DND-41 (cell line): ENCODE results near the gene SAMMSON.

Experiments
- ATAC-seq: fragments of 200-7000 bp; cut with Tn5 transposase; 3 replicates; pipeline ENCODE4 v1.9.1; 2021; ENCODE audit warnings: low read depth; ENCODE audit not compliant: insufficient read depth
- DNase-seq: peaks from one replicate; pipeline ENCODE4 v3.0.0-alpha.2; 2020
- H2AFZ ChIP-seq: 2 replicates; pipeline ENCODE4 v1.6.0; 2012; ENCODE audit warnings: low read depth, low read length
- H3K27ac ChIP-seq: 2 replicates; pipeline ENCODE4 v1.5.1; 2012; ENCODE audit warnings: low read length, inconsistent platforms
- H3K27me3 ChIP-seq: fragments of 200-600 bp; sonication (generic); 2 replicates; pipeline ENCODE4 v1.6.0; 2012; ENCODE audit warnings: low read length, mild to moderate bottlenecking, inconsistent platforms; ENCODE audit not compliant: insufficient read depth, poor library complexity
- H3K36me3 ChIP-seq: 2 replicates; pipeline ENCODE4 v1.5.1; 2012; ENCODE audit warnings: low read length, inconsistent platforms; ENCODE audit not compliant: insufficient read depth
- H3K4me1 ChIP-seq: 2 replicates; pipeline ENCODE4 v1.5.1; 2012; ENCODE audit warnings: mild to moderate bottlenecking, low read length; ENCODE audit not compliant: insufficient read depth
- H3K4me2 ChIP-seq: 2 replicates; pipeline ENCODE4 v1.6.0; 2012; ENCODE audit warnings: mild to moderate bottlenecking, moderate library complexity, low read length, inconsistent platforms; ENCODE audit not compliant: insufficient read depth
- H3K4me3 ChIP-seq, 2 experiments: fragments of 200-600 bp in 1 of 2; shearing (Covaris generic) in 1 of 2; 2 replicates each; pipeline ENCODE4 v1.5.1; 2012 to 2016; ENCODE audit warnings: inconsistent platforms in 2 of 2, low read length in 2 of 2, mild to moderate bottlenecking in 2 of 2, low read depth in 1 of 2, moderate library complexity in 1 of 2
- H3K79me2 ChIP-seq: 2 replicates; pipeline ENCODE4 v1.6.0; 2012; ENCODE audit warnings: low read length, inconsistent platforms; ENCODE audit not compliant: insufficient read depth
- H3K9ac ChIP-seq: 2 replicates; pipeline ENCODE4 v1.6.0; 2012; ENCODE audit warnings: low read depth, mild to moderate bottlenecking, inconsistent platforms, low read length, moderate library complexity
- H3K9me3 ChIP-seq: 2 replicates; pipeline ENCODE4 v1.5.1; 2012; ENCODE audit warnings: low read length, moderate library complexity, mild to moderate bottlenecking, inconsistent platforms; ENCODE audit not compliant: insufficient read depth, severe bottlenecking
- H4K20me1 ChIP-seq: 2 replicates; pipeline ENCODE4 v1.6.0; 2012; ENCODE audit warnings: low read length; ENCODE audit not compliant: insufficient read depth
- EZH2 ChIP-seq: IDR thresholded peaks from 3 replicates; pipeline ENCODE4 v1.6.1; 2012; ENCODE audit warnings: borderline replicate concordance, low read depth, mild to moderate bottlenecking, moderate library complexity, low read length, inconsistent platforms; ENCODE audit not compliant: severe bottlenecking
- TF ChIP-seq, protein P1 (sequence below): IDR thresholded peaks from 2 replicates; pipeline ENCODE4 v1.5.1; 2012; ENCODE audit warnings: borderline replicate concordance, low read length, moderate library complexity, mild to moderate bottlenecking; ENCODE audit not compliant: poor library complexity, severe bottlenecking; ENCODE audit errors: extremely low read depth

Gene SAMMSON

DNA sequence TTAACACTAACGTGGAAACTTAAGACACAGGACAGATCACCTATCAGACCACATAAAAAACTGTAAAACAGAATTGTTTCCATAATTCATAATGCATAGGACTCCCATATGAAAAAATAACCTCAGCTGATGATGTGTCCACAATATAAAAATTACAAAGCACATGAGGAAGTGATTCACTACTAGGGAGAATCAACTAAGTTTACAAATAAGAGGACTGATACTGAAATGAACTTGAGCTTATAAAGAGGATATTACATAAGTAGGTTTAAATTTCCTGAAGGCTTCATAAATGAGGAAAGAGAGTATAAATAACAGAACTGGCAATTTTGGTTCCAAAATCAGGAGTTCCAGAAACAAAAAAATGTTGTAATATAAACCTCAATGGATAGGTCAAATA, 111.9 kb downstream of the SAMMSON start:
- no peak for TF ChIP-seq EZH2
- TF ChIP-seq, protein P1, sequence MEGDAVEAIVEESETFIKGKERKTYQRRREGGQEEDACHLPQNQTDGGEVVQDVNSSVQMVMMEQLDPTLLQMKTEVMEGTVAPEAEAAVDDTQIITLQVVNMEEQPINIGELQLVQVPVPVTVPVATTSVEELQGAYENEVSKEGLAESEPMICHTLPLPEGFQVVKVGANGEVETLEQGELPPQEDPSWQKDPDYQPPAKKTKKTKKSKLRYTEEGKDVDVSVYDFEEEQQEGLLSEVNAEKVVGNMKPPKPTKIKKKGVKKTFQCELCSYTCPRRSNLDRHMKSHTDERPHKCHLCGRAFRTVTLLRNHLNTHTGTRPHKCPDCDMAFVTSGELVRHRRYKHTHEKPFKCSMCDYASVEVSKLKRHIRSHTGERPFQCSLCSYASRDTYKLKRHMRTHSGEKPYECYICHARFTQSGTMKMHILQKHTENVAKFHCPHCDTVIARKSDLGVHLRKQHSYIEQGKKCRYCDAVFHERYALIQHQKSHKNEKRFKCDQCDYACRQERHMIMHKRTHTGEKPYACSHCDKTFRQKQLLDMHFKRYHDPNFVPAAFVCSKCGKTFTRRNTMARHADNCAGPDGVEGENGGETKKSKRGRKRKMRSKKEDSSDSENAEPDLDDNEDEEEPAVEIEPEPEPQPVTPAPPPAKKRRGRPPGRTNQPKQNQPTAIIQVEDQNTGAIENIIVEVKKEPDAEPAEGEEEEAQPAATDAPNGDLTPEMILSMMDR, result no peak
- H3K4me1 ChIP-seq, result no peaks in the 10 kb centered on the region
- H3K27me3 ChIP-seq, result no peaks in the 10 kb centered on the region
- H3K36me3 ChIP-seq, result no peaks in the 10 kb centered on the region
- DNase-seq, result no peak
- H3K79me2 ChIP-seq, result no peaks in the 10 kb centered on the region
- H3K4me2 ChIP-seq, result no peak overlapping the region
- ATAC-seq, result no peak
- no peak overlapping the region for H3K9ac ChIP-seq
- no peak overlapping the region for H2AFZ ChIP-seq
- H3K4me3 ChIP-seq, result no peak overlapping the region
- no peaks in the 10 kb centered on the region for H3K9me3 ChIP-seq
- H4K20me1 ChIP-seq, result no peaks in the 10 kb centered on the region
- no peak overlapping the region for H3K27ac ChIP-seq

DNA sequence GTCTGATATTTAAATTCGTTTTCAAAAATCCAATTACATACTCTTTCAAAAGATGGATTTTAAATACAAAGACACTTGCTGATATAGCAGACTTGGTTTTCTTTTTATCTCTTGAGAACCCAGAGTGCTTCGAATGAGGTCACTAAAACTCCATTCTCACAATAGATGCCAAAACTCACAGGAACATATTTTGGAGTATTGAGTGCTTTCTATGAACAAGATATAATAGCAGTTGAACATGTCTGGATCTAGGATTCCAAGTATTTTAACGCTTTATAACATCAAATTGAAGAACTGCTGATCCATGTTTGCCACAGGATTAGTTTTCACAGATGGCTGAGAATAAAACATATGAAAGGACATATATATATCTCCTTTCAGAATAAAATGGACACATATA, 113.2 kb downstream of the SAMMSON start:
- H3K9me3 ChIP-seq, result no peaks in the 10 kb centered on the region
- no peak overlapping the region for H2AFZ ChIP-seq
- no peaks in the 10 kb centered on the region for H3K27me3 ChIP-seq
- H3K79me2 ChIP-seq, result no peaks in the 10 kb centered on the region
- H3K9ac ChIP-seq, result no peak overlapping the region
- H3K36me3 ChIP-seq, result no peaks in the 10 kb centered on the region
- DNase-seq, result no peak
- ATAC-seq, result no peak
- no peak overlapping the region for H3K4me2 ChIP-seq
- H3K4me1 ChIP-seq, result no peaks in the 10 kb centered on the region
- H3K27ac ChIP-seq, result no peak overlapping the region
- H4K20me1 ChIP-seq, result no peaks in the 10 kb centered on the region
- no peak overlapping the region for H3K4me3 ChIP-seq
- TF ChIP-seq, protein P1, result no peak

DNA sequence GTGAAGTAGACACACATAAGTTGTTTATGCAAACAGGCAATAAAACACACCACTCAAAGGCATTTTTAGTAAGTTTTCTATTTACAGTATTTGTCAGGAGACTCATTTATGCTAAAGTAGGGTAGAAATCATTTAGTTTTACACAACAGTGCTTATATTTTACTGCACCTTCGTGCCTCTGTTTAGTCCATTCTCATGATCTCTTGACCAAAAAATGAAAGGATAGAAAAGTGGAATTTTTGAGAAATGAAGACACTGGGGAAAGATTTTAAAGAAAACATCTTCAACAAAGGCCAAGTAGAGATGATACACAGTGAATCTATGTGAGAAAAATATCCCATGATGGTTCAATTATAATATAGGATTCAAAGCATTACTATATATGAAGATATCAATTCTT, 114.9 kb downstream of the SAMMSON start:
- Histone ChIP-seq H3K79me2 (no peaks in the 10 kb centered on the region), H3K36me3 (no peaks in the 10 kb centered on the region), H3K27ac (no peak overlapping the region), H3K4me2 (no peak overlapping the region), H2AFZ (no peak overlapping the region), H3K9ac (no peak overlapping the region), H3K4me3 (no peak overlapping the region), H4K20me1 (no peaks in the 10 kb centered on the region), H3K27me3 (no peaks in the 10 kb centered on the region), H3K9me3 (no peaks in the 10 kb centered on the region), H3K4me1 (no peaks in the 10 kb centered on the region)
- no peak for ATAC-seq
- TF ChIP-seq, protein P1, result no peak
- TF ChIP-seq EZH2, result no peak
- DNase-seq, result no peak

DNA sequence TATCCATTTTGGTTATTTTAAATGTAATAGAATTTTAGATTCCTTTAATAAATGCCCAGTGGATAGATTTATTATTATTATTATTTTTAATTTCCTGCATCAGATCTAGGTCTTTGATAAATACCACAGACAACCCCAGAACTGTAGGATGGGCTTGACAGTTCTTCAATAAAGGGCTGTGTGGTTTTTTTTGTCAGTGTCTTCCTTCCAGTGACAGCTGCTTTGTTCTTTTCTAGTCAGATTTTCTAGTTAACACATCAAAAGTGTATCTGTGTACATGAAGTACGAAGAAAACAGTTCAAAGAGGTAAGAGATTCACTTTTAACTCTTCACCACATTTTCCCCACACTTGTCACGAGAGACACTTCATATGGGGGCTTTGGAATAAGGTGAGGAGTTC, 120.3 kb downstream of the SAMMSON start:
- H3K27ac ChIP-seq, result no peak overlapping the region
- no peaks in the 10 kb centered on the region for H3K9me3 ChIP-seq
- no peak for DNase-seq
- no peak overlapping the region for H3K9ac ChIP-seq
- H3K4me1 ChIP-seq, result no peaks in the 10 kb centered on the region
- H3K4me2 ChIP-seq, result no peak overlapping the region
- TF ChIP-seq, protein P1, result no peak
- no peak for TF ChIP-seq EZH2
- H3K36me3 ChIP-seq, result no peaks in the 10 kb centered on the region
- peaks cover 2% of the 10 kb centered on the region for H3K27me3 ChIP-seq
- no peak overlapping the region for H3K4me3 ChIP-seq
- no peak overlapping the region for H2AFZ ChIP-seq
- no peaks in the 10 kb centered on the region for H3K79me2 ChIP-seq
- H4K20me1 ChIP-seq, result no peaks in the 10 kb centered on the region
- ATAC-seq, result peak; percentile 59; the same call in 2 of the 3 replicates
